Endothelial cell (in vitro differentiated cells): ENCODE results near the gene IL1RAP. TPM values are rescaled to one million over a fixed set of nuclear protein-coding genes. Genes with fewer than 3 reads are reported as not detected.

Source experiments
- DNase-seq: peaks from one replicate; pipeline ENCODE4 v3.0.0; 2021; ENCODE audit warnings: low spot score
- H3K27ac Mint-ChIP-seq: one replicate; pipeline ENCODE4 v1.8.0; 2021; ENCODE audit warnings: mixed read lengths, inconsistent platforms; ENCODE audit not compliant: unreplicated experiment
- H3K27me3 Mint-ChIP-seq: one replicate; pipeline ENCODE4 v1.8.0; 2021; ENCODE audit warnings: mild to moderate bottlenecking, moderate library complexity, mixed read lengths, inconsistent platforms; ENCODE audit not compliant: unreplicated experiment
- H3K36me3 Mint-ChIP-seq: one replicate; pipeline ENCODE4 v1.8.0; 2021; ENCODE audit warnings: mild to moderate bottlenecking, low read depth, mixed read lengths, inconsistent platforms; ENCODE audit not compliant: unreplicated experiment
- H3K4me1 Mint-ChIP-seq: one replicate; pipeline ENCODE4 v1.8.0; 2021; ENCODE audit warnings: mild to moderate bottlenecking, mixed read lengths, inconsistent platforms; ENCODE audit not compliant: unreplicated experiment
- H3K4me3 Mint-ChIP-seq: one replicate; pipeline ENCODE4 v1.8.0; 2021; ENCODE audit warnings: mild to moderate bottlenecking, mixed read lengths, inconsistent platforms; ENCODE audit not compliant: unreplicated experiment
- H3K9me3 Mint-ChIP-seq: one replicate; pipeline ENCODE4 v1.8.0; 2021; ENCODE audit warnings: mixed read lengths, inconsistent platforms; ENCODE audit not compliant: unreplicated experiment
- total RNA-seq: library from RNA; stranded (reverse); fragmentation: NEBNext Ultra II Directional; extraction: Animal tissue kit (Norgen Biotek cat#: 25700); gene quantifications from one replicate; pipeline ENCODE4 v1.2.1, GENCODE V29; 2021; ENCODE audit not compliant: unreplicated experiment
- TF ChIP-seq, protein P1 (sequence below): fragments of 200-600 bp; sonication (generic); IDR thresholded peaks from one replicate; pipeline ENCODE4 v1.5.0; 2021; ENCODE audit warnings: antibody characterized with exemption; ENCODE audit not compliant: unreplicated experiment

Gene IL1RAP
- total RNA-seq, 1 donor from 2014 or later, result 7.7 TPM

DNA sequence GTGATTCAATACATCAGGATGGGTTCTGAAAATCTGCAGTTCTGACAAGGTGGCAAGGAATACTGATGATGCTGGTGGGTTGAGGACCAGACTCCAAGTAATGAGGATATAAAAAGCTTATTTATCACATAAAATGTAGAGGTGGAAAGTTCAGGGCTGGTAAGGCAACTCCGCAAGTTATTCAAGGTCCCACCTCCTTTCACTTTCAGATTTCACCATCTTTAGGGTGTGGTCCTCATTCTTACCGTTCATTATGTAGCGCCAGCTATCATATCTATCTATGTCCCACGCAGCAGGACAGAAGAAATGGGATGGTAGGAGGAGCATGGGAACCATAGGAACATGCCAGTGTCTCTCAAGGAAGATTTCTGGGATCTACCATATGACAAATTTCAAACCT lies 80.3 kb downstream of the IL1RAP start:
- no peak overlapping the region for H3K27ac Mint-ChIP-seq
- TF ChIP-seq, protein P1, sequence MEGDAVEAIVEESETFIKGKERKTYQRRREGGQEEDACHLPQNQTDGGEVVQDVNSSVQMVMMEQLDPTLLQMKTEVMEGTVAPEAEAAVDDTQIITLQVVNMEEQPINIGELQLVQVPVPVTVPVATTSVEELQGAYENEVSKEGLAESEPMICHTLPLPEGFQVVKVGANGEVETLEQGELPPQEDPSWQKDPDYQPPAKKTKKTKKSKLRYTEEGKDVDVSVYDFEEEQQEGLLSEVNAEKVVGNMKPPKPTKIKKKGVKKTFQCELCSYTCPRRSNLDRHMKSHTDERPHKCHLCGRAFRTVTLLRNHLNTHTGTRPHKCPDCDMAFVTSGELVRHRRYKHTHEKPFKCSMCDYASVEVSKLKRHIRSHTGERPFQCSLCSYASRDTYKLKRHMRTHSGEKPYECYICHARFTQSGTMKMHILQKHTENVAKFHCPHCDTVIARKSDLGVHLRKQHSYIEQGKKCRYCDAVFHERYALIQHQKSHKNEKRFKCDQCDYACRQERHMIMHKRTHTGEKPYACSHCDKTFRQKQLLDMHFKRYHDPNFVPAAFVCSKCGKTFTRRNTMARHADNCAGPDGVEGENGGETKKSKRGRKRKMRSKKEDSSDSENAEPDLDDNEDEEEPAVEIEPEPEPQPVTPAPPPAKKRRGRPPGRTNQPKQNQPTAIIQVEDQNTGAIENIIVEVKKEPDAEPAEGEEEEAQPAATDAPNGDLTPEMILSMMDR, result no peak
- no peak overlapping the region for H3K4me3 Mint-ChIP-seq
- H3K36me3 Mint-ChIP-seq, result no peaks in the 10 kb centered on the region
- no peak for DNase-seq
- no peaks in the 10 kb centered on the region for H3K9me3 Mint-ChIP-seq
- no peaks in the 10 kb centered on the region for H3K4me1 Mint-ChIP-seq
- no peaks in the 10 kb centered on the region for H3K27me3 Mint-ChIP-seq

DNA sequence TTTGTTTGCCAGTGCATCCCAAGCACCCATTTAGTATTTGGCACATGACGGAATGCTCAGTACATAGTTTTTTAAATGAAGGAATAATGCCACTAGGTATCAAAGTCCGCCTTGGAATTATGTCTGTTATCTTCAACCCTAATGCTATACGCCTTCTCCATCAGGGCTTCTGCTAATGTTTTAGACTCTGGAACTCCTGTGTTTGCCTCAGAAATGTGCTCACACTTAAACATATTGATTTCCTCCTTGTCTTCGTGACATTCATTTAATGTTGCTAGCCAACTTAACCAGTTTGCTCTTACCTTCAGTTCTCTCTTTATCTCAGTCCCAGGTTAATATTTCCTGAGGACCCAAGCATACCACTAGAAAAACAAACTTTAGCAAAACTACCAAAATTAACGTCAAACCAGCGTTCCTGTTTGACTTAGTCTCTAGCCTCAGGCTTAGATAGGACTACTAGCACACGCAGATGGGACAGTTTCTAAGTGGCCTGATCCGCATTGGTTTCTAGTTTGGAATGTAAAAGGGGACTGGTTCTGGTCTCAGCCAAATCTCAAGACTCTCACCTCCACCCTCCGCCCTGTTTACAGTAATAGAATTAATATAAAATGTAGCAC lies 81.4 kb downstream of the IL1RAP start:
- Mint-ChIP-seq H3K27ac (no peak overlapping the region), H3K36me3 (no peaks in the 10 kb centered on the region), H3K27me3 (no peaks in the 10 kb centered on the region), H3K4me1 (no peaks in the 10 kb centered on the region), H3K4me3 (no peak overlapping the region), H3K9me3 (no peaks in the 10 kb centered on the region)
- DNase-seq, result no peak
- TF ChIP-seq, protein P1, result no peak

DNA sequence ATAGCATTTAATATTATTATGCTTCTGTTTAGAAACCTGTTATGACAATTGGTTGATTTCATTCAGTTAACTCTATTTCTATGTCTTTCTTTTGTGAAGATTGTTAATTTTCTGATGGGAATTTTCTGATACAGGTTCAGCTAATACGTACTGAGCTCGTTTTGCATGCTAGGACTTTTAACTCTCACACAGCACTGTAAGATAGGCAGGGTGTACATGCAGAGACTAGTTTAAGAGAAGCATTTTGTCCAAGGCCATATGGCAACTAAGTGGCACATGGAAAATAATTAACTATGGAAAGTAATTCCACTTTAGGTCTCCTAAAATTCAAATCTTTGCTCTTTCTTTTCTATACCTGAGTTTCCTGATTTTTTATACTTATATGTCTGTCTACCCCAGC lies 81.9 kb downstream of the IL1RAP start:
- Mint-ChIP-seq H3K4me1 (no peaks in the 10 kb centered on the region), H3K9me3 (no peaks in the 10 kb centered on the region), H3K27ac (no peak overlapping the region), H3K27me3 (no peaks in the 10 kb centered on the region), H3K36me3 (no peaks in the 10 kb centered on the region), H3K4me3 (no peak overlapping the region)
- TF ChIP-seq, protein P1, result no peak
- no peak for DNase-seq

DNA sequence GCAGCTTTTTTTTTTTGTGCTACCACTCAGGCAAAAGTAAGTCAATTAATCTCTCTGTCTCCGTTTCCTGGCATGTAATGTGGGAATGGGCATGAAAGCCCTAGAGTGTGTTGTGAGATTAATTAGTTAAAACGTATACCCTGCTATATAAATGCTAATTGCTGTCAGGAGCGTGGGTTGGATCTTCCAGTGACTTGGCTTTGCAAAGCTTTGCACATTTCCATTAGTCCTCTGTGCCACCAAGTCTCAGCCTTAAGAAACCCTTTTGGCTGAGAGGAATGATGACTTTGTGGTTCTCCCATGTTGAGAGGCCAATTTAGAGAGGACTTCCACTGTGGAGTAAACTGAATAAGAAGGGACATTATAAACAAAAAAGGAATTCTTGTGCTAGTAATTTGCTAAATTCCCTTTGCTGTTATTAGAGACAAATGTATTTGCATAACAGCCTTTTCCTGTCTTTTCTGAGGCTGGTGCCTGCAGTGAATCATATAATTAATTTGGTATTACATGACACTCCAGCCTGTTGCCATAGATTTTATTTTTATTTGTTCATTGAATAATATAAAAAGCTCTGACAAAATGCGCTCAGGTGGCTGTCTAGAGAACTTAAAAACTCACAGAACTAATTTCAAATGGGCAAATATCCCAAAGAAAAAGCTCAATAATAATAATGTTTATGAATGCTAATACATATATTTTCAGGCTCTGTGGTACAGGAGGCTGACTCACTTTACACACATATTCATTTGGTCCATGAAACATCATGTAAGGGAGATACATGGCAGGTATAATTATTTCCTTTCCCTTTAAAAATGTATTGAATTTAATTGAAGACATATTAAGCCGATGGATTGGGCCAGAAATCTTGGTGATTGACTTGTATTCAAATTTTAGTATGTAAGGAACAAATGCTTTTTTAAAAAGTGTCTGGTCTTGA lies 82.7 kb downstream of the IL1RAP start:
- Mint-ChIP-seq H3K4me1 (no peaks in the 10 kb centered on the region), H3K27me3 (no peaks in the 10 kb centered on the region), H3K27ac (no peak overlapping the region), H3K4me3 (no peak overlapping the region), H3K9me3 (no peaks in the 10 kb centered on the region), H3K36me3 (no peaks in the 10 kb centered on the region)
- TF ChIP-seq, protein P1, result no peak
- no peak for DNase-seq

DNA sequence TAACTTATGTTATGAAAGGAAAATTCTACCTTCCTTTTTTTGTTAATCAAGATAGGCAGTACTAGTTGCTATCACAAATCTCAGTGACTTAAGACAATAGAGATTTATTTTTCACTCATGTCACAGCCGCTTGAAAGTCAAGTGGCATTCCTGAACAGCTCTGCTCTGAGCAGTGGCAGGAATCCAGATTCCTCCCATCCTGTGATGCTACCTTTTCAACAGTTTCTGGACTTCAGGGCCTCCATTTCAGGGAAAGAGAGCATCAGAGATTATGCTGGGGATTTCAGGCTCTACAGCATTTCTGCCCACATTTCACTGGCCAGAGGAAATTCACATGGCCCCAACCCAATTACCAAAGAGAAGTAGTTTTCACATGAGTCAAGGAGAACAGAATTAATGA lies 83.4 kb downstream of the IL1RAP start:
- H3K27me3 Mint-ChIP-seq, result no peaks in the 10 kb centered on the region
- no peak overlapping the region for H3K4me3 Mint-ChIP-seq
- no peak overlapping the region for H3K27ac Mint-ChIP-seq
- no peaks in the 10 kb centered on the region for H3K36me3 Mint-ChIP-seq
- TF ChIP-seq, protein P1, result no peak
- H3K9me3 Mint-ChIP-seq, result no peaks in the 10 kb centered on the region
- DNase-seq, result no peak
- no peaks in the 10 kb centered on the region for H3K4me1 Mint-ChIP-seq
